Measurements from ENCODE around the gene PNPLA7. TPM values are rescaled to one million over a fixed set of nuclear protein-coding genes. Genes with fewer than 3 reads are reported as not detected.

The PNPLA7 gene
- total and polyA plus RNA-seq, 2 of the 8 experiments (the other 6 are each of a cell fraction or from before 2014, with no cell fraction given), result 0.35 to 0.47 TPM

DNA sequence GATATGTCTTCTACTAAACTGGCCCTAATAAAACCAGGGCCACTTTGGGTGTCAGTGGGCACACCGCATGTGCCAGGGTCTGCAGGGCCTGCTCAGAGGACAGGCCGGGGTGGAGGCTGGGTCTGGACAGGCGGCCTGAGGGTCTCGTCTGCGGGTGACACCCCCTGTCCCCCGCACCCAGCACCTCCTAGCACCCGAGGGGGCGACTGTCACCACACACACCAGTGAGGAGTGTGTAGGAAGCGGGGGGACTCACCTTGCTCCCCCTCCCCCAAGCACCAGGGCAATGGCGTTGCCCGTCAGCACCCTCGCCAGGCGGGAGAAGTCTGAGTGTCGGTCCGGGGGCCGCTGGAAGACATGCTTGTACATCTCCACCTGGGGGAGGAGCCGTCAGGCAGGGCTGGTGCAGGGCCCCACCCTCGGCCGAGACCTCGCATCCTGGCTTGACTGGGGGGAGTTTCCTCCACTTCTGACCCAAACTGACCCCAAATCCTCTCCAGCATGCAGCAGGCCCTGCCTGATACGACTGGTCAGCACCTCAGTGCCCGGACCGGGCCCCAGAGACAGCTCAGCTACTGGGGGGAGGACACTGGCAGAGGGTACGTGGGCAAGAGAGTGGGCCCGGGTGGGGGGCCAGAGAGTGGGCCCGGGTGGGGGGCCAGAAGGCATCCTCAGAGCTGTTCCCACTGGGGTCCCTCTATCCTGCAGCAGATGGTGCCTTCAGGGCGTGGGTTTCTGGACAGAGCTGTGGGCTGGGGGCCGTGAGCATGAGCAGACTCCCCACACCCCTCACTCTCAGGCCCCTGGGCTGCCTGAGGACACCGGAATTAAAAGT lies 72.2 kb downstream of the PNPLA7 start (continued):
- TF ChIP-seq, protein P1, sequence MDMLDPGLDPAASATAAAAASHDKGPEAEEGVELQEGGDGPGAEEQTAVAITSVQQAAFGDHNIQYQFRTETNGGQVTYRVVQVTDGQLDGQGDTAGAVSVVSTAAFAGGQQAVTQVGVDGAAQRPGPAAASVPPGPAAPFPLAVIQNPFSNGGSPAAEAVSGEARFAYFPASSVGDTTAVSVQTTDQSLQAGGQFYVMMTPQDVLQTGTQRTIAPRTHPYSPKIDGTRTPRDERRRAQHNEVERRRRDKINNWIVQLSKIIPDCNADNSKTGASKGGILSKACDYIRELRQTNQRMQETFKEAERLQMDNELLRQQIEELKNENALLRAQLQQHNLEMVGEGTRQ (IDR thresholded peaks at IDR 0.05; ENCODE audit: low read length), result no peak
- TF ChIP-seq BACH1 (IDR thresholded peaks at IDR 0.05; ENCODE audit: low read length), result no peak

Data from H1 (cell line).